Measurements from ENCODE around the gene VAT1L. TPM values are rescaled to one million over a fixed set of nuclear protein-coding genes. Genes with fewer than 3 reads are reported as not detected.

Gene VAT1L
- total and polyA plus RNA-seq, 2 donors (not counting 3 experiments of a cell fraction or from before 2014, with no cell fraction given) = 0.46 to 1.5 TPM

GRCh38 chr16:77965346-77965745 is 177.0 kb downstream of the VAT1L start:
- no peak overlapping the region for H3K4me2 ChIP-seq (ENCODE audit: insufficient read depth, low read length)
- ChIA-PET CTCF (interaction anchor here (0.8 to 1.8 kb wide), 2 partner anchors 289 to 291 kb away, joined by 3 to 5 read pairs; no protein-coding TSS in a partner anchor), POLR2A (no interaction called here)
- intact Hi-C loops (cut with micrococcal nuclease) (no loop called here), dilution Hi-C loops (cut with MboI; ENCODE audit: extremely low pct_ligation_motif_present, low sequenced_read_pairs) (no loop called here)
- TF ChIP-seq EZH2 (IDR thresholded peaks at IDR 0.05; ENCODE audit: borderline replicate concordance, low read depth, low read length, severe bottlenecking) (no peak), POLR2AphosphoS5 (IDR thresholded peaks at IDR 0.05; ENCODE audit: insufficient read depth, low read depth, low read length) (no peak), MAX (IDR thresholded peaks at IDR 0.05; ENCODE audit: insufficient read depth, insufficient read length) (no peak)
- H3K27me3 ChIP-seq (ENCODE audit: control insufficient read depth in 2 of 2, insufficient read depth in 2 of 2, low read length in 2 of 2) = no peaks in the 10 kb centered on the region
- no peak overlapping the region for H3K9ac ChIP-seq (replicated peaks; ENCODE audit: extremely low read depth, insufficient read depth, low read length)
- H3K79me2 ChIP-seq (ENCODE audit: control insufficient read depth, insufficient read depth, low read length) = no peaks in the 10 kb centered on the region
- H3K27ac ChIP-seq (ENCODE audit: insufficient read depth, low read depth, low read length) = no peak overlapping the region
- no peaks in the 10 kb centered on the region for H3K9me3 ChIP-seq (replicated peaks; ENCODE audit: control insufficient read depth, insufficient read depth, low read length)
- no peaks in the 10 kb centered on the region for H4K20me1 ChIP-seq (replicated peaks; ENCODE audit: control insufficient read depth, extremely low read depth, insufficient read depth, low read length)
- no peaks in the 10 kb centered on the region for H3K9me1 ChIP-seq (replicated peaks; ENCODE audit: control insufficient read depth, extremely low read depth, insufficient read depth, low read length)
- no peak overlapping the region for H3K4me3 ChIP-seq (replicated peaks in 1 of 3; ENCODE audit: insufficient read depth in 1 of 3, low read depth in 1 of 3, low read length in 3 of 3)
- no TSS peak for BruUV-seq (replicated peaks)
- FAIRE-seq (no peak), DNase-seq (ENCODE audit: low read depth, low spot score) (no peak)
- H3K36me3 ChIP-seq (ENCODE audit: control insufficient read depth in 2 of 2, extremely low read depth in 1 of 2, insufficient read depth in 2 of 2, low read length in 2 of 2) = no peaks in the 10 kb centered on the region
- no peaks in the 10 kb centered on the region for H3K4me1 ChIP-seq (ENCODE audit: control insufficient read depth, extremely low read depth, insufficient read depth, low read length)
- H2AFZ ChIP-seq (ENCODE audit: low read depth, low read length) = no peak overlapping the region

- Histone ChIP-seq H4K20me1 (replicated peaks; ENCODE audit: control insufficient read depth, extremely low read depth, insufficient read depth, low read length) (no peaks in the 10 kb centered on the region), H3K4me2 (ENCODE audit: insufficient read depth, low read length) (no peak overlapping the region), H3K27me3 (ENCODE audit: control insufficient read depth in 2 of 2, insufficient read depth in 2 of 2, low read length in 2 of 2) (no peaks in the 10 kb centered on the region), H3K9ac (replicated peaks; ENCODE audit: extremely low read depth, insufficient read depth, low read length) (no peak overlapping the region), H3K9me1 (replicated peaks; ENCODE audit: control insufficient read depth, extremely low read depth, insufficient read depth, low read length) (no peaks in the 10 kb centered on the region), H2AFZ (ENCODE audit: low read depth, low read length) (no peak overlapping the region), H3K4me3 (replicated peaks in 1 of 3; ENCODE audit: insufficient read depth in 1 of 3, low read depth in 1 of 3, low read length in 3 of 3) (no peak overlapping the region), H3K79me2 (ENCODE audit: control insufficient read depth, insufficient read depth, low read length) (no peaks in the 10 kb centered on the region), H3K36me3 (ENCODE audit: control insufficient read depth in 2 of 2, extremely low read depth in 1 of 2, insufficient read depth in 2 of 2, low read length in 2 of 2) (no peaks in the 10 kb centered on the region), H3K4me1 (ENCODE audit: control insufficient read depth, extremely low read depth, insufficient read depth, low read length) (no peaks in the 10 kb centered on the region), H3K27ac (ENCODE audit: insufficient read depth, low read depth, low read length) (no peak overlapping the region), H3K9me3 (replicated peaks; ENCODE audit: control insufficient read depth, insufficient read depth, low read length) (no peaks in the 10 kb centered on the region)
- BruUV-seq (replicated peaks) = no TSS peak
- intact Hi-C loops (cut with micrococcal nuclease) (no loop called here), dilution Hi-C loops (cut with MboI; ENCODE audit: extremely low pct_ligation_motif_present, low sequenced_read_pairs) (no loop called here)
- FAIRE-seq (no peak), DNase-seq (ENCODE audit: low read depth, low spot score) (no peak)
- ChIA-PET CTCF (interaction anchor here (1.9 to 2.1 kb wide), 2 partner anchors 290 to 292 kb away, joined by 7 read pairs; no protein-coding TSS in a partner anchor), POLR2A (interaction anchor here (0.7 kb wide), 1 partner anchor 297 kb away, joined by 3 read pairs; no protein-coding TSS in a partner anchor)
- no peak for TF ChIP-seq MYC (IDR thresholded peaks at IDR 0.05; ENCODE audit: low read depth, low read length)
- TF ChIP-seq FOS (IDR thresholded peaks at IDR 0.05; ENCODE audit: borderline replicate concordance, insufficient read depth, low read length) = no peak
- TF ChIP-seq EZH2 (IDR thresholded peaks at IDR 0.05; ENCODE audit: borderline replicate concordance, low read depth, low read length, severe bottlenecking) = no peak
- no peak for TF ChIP-seq MAX (IDR thresholded peaks at IDR 0.05; ENCODE audit: insufficient read depth, insufficient read length)
- TF ChIP-seq CTCF (IDR thresholded peaks at IDR 0.05; ENCODE audit: extremely low read depth in 1 of 2, insufficient read depth in 1 of 2, low read depth in 1 of 2, low read length in 2 of 2) = no peak
- TF ChIP-seq POLR2A (IDR thresholded peaks at IDR 0.05; ENCODE audit: low read depth, low read length) = no peak
- no peak for TF ChIP-seq JUN (IDR thresholded peaks at IDR 0.05; ENCODE audit: borderline replicate concordance, insufficient read depth, insufficient read length, low read depth)
- TF ChIP-seq GATA2 (IDR thresholded peaks at IDR 0.05; ENCODE audit: insufficient read depth, insufficient read length, low read depth, low read length) = no peak
- TF ChIP-seq POLR2AphosphoS5 (IDR thresholded peaks at IDR 0.05; ENCODE audit: insufficient read depth, low read depth, low read length) = no peak
Observed at GRCh38 chr16:77967054-77967904, 178.9 kb downstream of the VAT1L start.
